Measurements from ENCODE around the gene RENBP. TPM values are rescaled to one million over a fixed set of nuclear protein-coding genes. Genes with fewer than 3 reads are reported as not detected.

RENBP gene
- total RNA-seq: 10 to 100 TPM; 15.5 to 37.4 (median 24.6) TPM
- polyA plus RNA-seq: 10 to 100 TPM in 2 of 3 donors, 1 to 10 TPM in 1; 5.4 to 69.6 (median 27.6) TPM
- long read RNA-seq, donor 1, transcript RENBP-202 (11 exons, 1,388 nt): major isoform, 9 of 9 reads
- long read RNA-seq, donor 1, partial matches to known transcripts: 0 of 9 reads
- long read RNA-seq, donor 1, other reads (novel, unspliced or antisense): 0 of 9 reads
- long read RNA-seq, donor 2: 0 reads
- long read RNA-seq, donor 3, transcript RENBP-202 (11 exons, 1,388 nt): major isoform, 5 of 5 reads
- long read RNA-seq, donor 3, partial matches to known transcripts: 0 of 5 reads
- long read RNA-seq, donor 3, other reads (novel, unspliced or antisense): 0 of 5 reads
- long read RNA-seq, donor 4, partial matches to known transcripts: 0 of 1 reads
- long read RNA-seq, donor 4, other reads (novel, unspliced or antisense): 1 of 1 reads
- long read RNA-seq, donor 5, partial matches to known transcripts: 1 of 2 reads
- long read RNA-seq, donor 5, other reads (novel, unspliced or antisense): 1 of 2 reads
- long read RNA-seq, donor 6, partial matches to known transcripts: 3 of 4 reads
- long read RNA-seq, donor 6, other reads (novel, unspliced or antisense): 1 of 4 reads
- long read RNA-seq, donor 7, transcript RENBP-202 (11 exons, 1,388 nt): major isoform, 7 of 7 reads
- long read RNA-seq, donor 7, partial matches to known transcripts: 0 of 7 reads
- long read RNA-seq, donor 7, other reads (novel, unspliced or antisense): 0 of 7 reads
- long read RNA-seq, donor 8, transcript RENBP-202 (11 exons, 1,388 nt): major isoform, 6 of 13 reads
- long read RNA-seq, donor 8, partial matches to known transcripts: 6 of 13 reads
- long read RNA-seq, donor 8, other reads (novel, unspliced or antisense): 0 of 13 reads
- long read RNA-seq, donor 9, transcript RENBP-202 (11 exons, 1,388 nt): major isoform, 5 of 5 reads
- long read RNA-seq, donor 9, partial matches to known transcripts: 0 of 5 reads
- long read RNA-seq, donor 9, other reads (novel, unspliced or antisense): 0 of 5 reads
- long read RNA-seq, donor 10, transcript RENBP-202 (11 exons, 1,388 nt): major isoform, 8 of 15 reads
- long read RNA-seq, donor 10, partial matches to known transcripts: 7 of 15 reads
- long read RNA-seq, donor 10, other reads (novel, unspliced or antisense): 0 of 15 reads

- H3K4me1 ChIP-seq (replicated peaks in 1 of 2): peaks cover 0 to 18% of the 10 kb centered on the region in 2 donors
- TF ChIP-seq CTCF (IDR thresholded peaks at IDR 0.05) (no peak), POLR2A (IDR thresholded peaks at IDR 0.05) (no peak)
- peak in 3 of 7 donors; percentile 58 to 66 (median 65) for DNase-seq
- peaks cover 0 to 9% of the 10 kb centered on the region in 2 donors for H3K36me3 ChIP-seq (replicated peaks in 1 of 2)
- no peaks in the 10 kb centered on the region for H3K27me3 ChIP-seq
- intact Hi-C loops (cut with DNase I): no loop called here
- peak within 1 kb of the TSS in 1 of 5 donors; percentile 65 for H3K27ac ChIP-seq
- WGBS, 4 donors: 26 to 75% (median 36%) methylated on average over 8 to 30 of the region's 31 CpGs
- no peaks in the 10 kb centered on the region for H3K9me3 ChIP-seq (replicated peaks in 1 of 3)
- H3K4me3 ChIP-seq: peak within 1 kb of the TSS in 1 of 4 donors; percentile 45
Observed at GRCh38 chrX:153944140-153944799, at the start of gene RENBP. Gene RENBP, minus strand, starts transcription at chrX:153944643. Its CDS starts 33 bp downstream, at chrX:153944610.

GRCh38 chrX:153993978-153994377, 49.5 kb upstream of the RENBP start:
- H3K27me3 ChIP-seq: no peaks in the 10 kb centered on the region
- WGBS, 4 donors: 85 to 90% (median 86%) methylated on average over 10 of the region's 10 CpGs
- TF ChIP-seq POLR2A (IDR thresholded peaks at IDR 0.05) (no peak), CTCF (IDR thresholded peaks at IDR 0.05) (no peak)
- H3K4me1 ChIP-seq (replicated peaks in 1 of 2): no peaks in the 10 kb centered on the region
- intact Hi-C loops (cut with DNase I): no loop called here
- no peak overlapping the region for H3K4me3 ChIP-seq
- no peaks in the 10 kb centered on the region for H3K36me3 ChIP-seq (replicated peaks in 1 of 2)
- no peak overlapping the region for H3K27ac ChIP-seq
- H3K9me3 ChIP-seq (replicated peaks in 1 of 3): no peaks in the 10 kb centered on the region
- DNase-seq: no peak

- Histone ChIP-seq H3K4me1 (replicated peaks in 1 of 2) (no peaks in the 10 kb centered on the region), H3K27ac (no peak overlapping the region), H3K4me3 (no peak overlapping the region), H3K36me3 (replicated peaks in 1 of 2) (no peaks in the 10 kb centered on the region), H3K9me3 (replicated peaks in 1 of 3) (no peaks in the 10 kb centered on the region), H3K27me3 (no peaks in the 10 kb centered on the region)
- intact Hi-C loops (cut with DNase I): no loop called here
- 82 to 100% (median 88%) methylated on average over 1 to 12 of the region's 12 CpGs for whole genome bisulfite sequencing, 4 donors
- DNase-seq: no peak
- TF ChIP-seq CTCF (IDR thresholded peaks at IDR 0.05): no peak
- no peak for TF ChIP-seq POLR2A (IDR thresholded peaks at IDR 0.05)
Observed at GRCh38 chrX:153993079-153993478, 48.6 kb upstream of the RENBP start.
